Body of pancreas (tissue), 4 donors: ENCODE data around the gene NAT9. TPM values are rescaled to one million over a fixed set of nuclear protein-coding genes. Genes with fewer than 3 reads are reported as not detected.

ENCODE experiments used
- ATAC-seq: fragments of 150-250 bp; one replicate; pipeline ENCODE4 v1.9.1; 2016
- DNase-seq, 4 donors: peaks; one replicate each; pipeline ENCODE4 v3.0.0-alpha.2; 2019
- H3K27ac ChIP-seq, 4 donors: fragments of 200-600 bp; sonication (generic); 1 replicate in 3 of 4; 2 replicates in 1 of 4; pipeline versions ENCODE4 v1.5.1 to v1.6.1; 2016 to 2019; ENCODE audit warnings: mild to moderate bottlenecking in 1 of 4, mixed read lengths in 1 of 4, moderate library complexity in 1 of 4
- H3K27me3 ChIP-seq, 2 donors: fragments of 200-600 bp; sonication (generic); one replicate each; pipeline ENCODE4 v1.6.0; 2016; ENCODE audit warnings: mild to moderate bottlenecking in 1 of 2
- H3K36me3 ChIP-seq, 2 donors: fragments of 200-600 bp; sonication (generic); replicated peaks in 1 of 2; 2 replicates each; pipeline ENCODE4 v1.5.1; 2016; ENCODE audit warnings: low read depth in 2 of 2; ENCODE audit not compliant: insufficient read depth in 1 of 2
- H3K4me1 ChIP-seq: fragments of 200-600 bp; sonication (generic); one replicate; pipeline ENCODE4 v1.6.0; 2016
- H3K4me3 ChIP-seq, 2 donors: fragments of 200-600 bp; sonication (generic); 1 replicate in 1 of 2; 2 replicates in 1 of 2; pipeline ENCODE4 v1.5.1; 2016 to 2019
- H3K9me3 ChIP-seq, 3 donors: fragments of 200-600 bp; sonication (generic); 1 replicate in 2 of 3; 2 replicates in 1 of 3; pipeline ENCODE4 v1.5.1; 2016
- POLR2A ChIP-seq, 3 donors: fragments of 450-650 bp; IDR thresholded peaks; one replicate each; pipeline ENCODE4 v1.6.1; 2016; ENCODE audit warnings: antibody characterized with exemption in 3 of 3, mild to moderate bottlenecking in 2 of 3
- WGBS, 2 donors: methylation state at CpG; one replicate each; pipeline ENCODE4 v1.1.5; 2017; 5-methylcytosine and 5-hydroxymethylcytosine counted together
- intact Hi-C: fragments of 100-400 bp; cut with DNase I; formaldehyde crosslinking; loops from one replicate; pipeline ENCODE4 v1.15.1; 2023
- total RNA-seq, 2 donors: library from RNA; depleted of rRNA; stranded (reverse); fragments of >200 nt; gene quantifications; one replicate each; pipeline ENCODE4 v1.1.0, GENCODE V29; 2016
- TF ChIP-seq, protein P1 (sequence below), 7 experiments: fragments of 450-650 bp in 4 of 7; fragments of 200-600 bp in 3 of 7; sonication (generic) in 3 of 7; IDR thresholded peaks; one replicate each; pipeline ENCODE4 v1.5.1; 2016 to 2019; ENCODE audit warnings: antibody characterized with exemption in 7 of 7

NAT9 gene
- total RNA-seq, 2 donors from 2014 or later: 21.8 to 23.3 TPM

DNA sequence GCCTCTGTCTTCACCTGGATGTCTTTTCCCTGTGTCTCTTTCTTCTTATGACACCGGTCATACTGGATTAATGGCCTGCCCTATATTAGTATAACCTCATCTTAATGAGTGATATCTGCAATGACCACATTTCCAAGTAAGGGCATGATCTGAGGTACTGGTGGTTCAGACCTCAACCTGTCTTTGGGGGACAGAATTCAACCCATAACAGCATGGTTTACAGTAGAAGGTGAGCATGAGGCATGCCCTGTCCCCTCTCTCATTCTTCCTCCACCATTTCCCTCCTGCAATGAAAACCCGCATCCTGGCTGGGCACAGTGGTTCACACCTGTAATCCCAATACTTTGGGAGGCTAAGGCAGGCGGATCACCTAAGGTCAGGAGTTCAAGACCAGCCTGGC is 41.9 kb downstream of the NAT9 start:
- TF ChIP-seq POLR2A (IDR thresholded peaks at IDR 0.05): no peak
- TF ChIP-seq, protein P1, sequence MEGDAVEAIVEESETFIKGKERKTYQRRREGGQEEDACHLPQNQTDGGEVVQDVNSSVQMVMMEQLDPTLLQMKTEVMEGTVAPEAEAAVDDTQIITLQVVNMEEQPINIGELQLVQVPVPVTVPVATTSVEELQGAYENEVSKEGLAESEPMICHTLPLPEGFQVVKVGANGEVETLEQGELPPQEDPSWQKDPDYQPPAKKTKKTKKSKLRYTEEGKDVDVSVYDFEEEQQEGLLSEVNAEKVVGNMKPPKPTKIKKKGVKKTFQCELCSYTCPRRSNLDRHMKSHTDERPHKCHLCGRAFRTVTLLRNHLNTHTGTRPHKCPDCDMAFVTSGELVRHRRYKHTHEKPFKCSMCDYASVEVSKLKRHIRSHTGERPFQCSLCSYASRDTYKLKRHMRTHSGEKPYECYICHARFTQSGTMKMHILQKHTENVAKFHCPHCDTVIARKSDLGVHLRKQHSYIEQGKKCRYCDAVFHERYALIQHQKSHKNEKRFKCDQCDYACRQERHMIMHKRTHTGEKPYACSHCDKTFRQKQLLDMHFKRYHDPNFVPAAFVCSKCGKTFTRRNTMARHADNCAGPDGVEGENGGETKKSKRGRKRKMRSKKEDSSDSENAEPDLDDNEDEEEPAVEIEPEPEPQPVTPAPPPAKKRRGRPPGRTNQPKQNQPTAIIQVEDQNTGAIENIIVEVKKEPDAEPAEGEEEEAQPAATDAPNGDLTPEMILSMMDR (IDR thresholded peaks at IDR 0.05): no peak
- Histone ChIP-seq H3K4me1 (peaks cover 25% of the 10 kb centered on the region), H3K27ac (no peak overlapping the region), H3K9me3 (no peaks in the 10 kb centered on the region), H3K36me3 (no peaks in the 10 kb centered on the region), H3K4me3 (no peak overlapping the region), H3K27me3 (peaks cover 0 to 7% of the 10 kb centered on the region in 2 donors)
- 89 to 99% methylated on average over 3 of the region's 3 CpGs for WGBS, 2 donors
- DNase-seq: no peak
- ATAC-seq: no peak
- intact Hi-C loops: loop anchor here (5.0 kb wide), 1 partner anchor 48 kb away; no protein-coding TSS in a partner anchor

DNA sequence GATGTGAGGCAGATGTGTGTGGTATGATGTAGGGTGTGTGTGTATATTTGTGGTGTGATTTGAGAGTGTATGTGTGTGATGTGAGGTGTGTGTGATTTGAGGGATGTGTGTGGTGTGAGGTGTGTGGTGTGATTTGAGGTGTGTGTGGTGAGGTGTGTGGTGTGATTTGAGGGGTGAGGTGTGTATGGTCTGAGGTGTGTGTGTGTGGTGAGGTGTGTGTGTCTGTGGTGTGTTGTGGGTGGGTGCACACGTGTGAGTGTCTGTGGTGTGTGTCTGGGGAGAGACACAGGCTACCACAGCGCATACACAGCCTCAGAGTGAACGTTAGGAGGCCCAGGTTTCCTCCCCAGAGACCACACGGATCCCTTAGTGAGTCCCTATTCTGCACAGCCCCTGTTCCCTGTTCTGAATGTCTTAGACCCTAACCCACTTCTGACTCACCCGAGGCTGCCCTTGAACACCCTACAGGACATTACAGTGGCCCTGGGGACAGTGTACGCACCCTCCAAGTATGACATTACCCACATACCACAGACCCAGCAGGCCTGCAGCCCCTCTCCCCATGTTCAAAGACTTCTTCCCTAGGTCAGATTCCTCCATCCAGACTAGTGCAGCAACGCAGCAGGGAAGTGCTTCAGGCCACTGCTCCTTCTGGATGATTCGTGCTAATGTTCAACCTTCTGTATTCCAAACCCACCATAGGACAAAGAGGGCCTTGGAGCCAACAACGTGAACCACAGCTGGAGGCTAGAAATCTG is 42.6 kb downstream of the NAT9 start:
- no peaks in the 10 kb centered on the region for H3K9me3 ChIP-seq

DNA sequence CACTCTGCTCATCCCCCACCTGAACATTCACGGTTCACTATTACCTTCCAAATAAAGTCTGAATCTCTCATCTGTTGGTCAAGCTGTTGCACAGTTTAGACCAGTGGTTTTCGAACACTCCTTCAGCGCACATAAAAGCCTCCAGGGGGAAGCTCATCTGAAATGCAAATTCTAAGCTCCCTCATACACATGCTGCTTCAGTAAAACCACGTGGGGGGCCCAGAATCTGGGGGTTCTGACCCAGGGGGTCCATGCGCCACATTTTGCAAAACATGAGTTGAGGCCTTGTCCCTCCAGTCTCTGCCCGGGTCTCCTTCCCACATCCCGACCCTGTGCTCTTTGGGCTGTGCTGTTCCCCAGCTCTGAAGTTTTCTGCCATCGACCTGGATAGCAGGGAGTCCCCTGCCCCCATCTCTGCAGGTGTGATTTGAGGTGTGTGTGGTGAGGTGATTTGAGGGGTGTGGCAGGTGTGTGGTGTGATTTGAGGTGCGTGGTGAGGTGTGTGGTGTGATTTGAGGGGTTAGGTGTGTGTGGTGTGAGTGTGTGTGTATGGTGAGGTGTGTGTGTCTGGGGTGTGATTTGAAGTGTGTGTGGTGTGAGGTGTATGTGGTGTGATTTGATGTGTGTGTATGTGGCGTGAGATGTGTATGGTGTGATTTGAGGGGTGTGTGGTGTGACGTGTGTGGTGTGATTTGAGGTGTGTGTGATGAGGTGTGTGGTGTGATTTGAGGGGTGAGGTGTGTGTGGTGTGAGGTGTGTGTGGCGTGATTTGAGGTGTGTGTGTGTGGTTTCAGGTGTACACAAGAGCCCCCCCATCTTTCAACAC is 43.9 kb downstream of the NAT9 start:
- H3K9me3 ChIP-seq: no peaks in the 10 kb centered on the region

More for the DNA sequence above, 42.6 kb downstream of the NAT9 start:
- no peak for ATAC-seq
- TF ChIP-seq, protein P1 (IDR thresholded peaks at IDR 0.05): no peak
- H3K27ac ChIP-seq: no peak overlapping the region
- H3K4me1 ChIP-seq: peaks cover 25% of the 10 kb centered on the region
- no peak overlapping the region for H3K4me3 ChIP-seq
- H3K36me3 ChIP-seq: no peaks in the 10 kb centered on the region
- DNase-seq: no peak
- 68 to 71% methylated on average over 6 to 9 of the region's 9 CpGs for WGBS, 2 donors
- intact Hi-C loops: loop anchor here (5.0 kb wide), 1 partner anchor 49 kb away; no protein-coding TSS in a partner anchor
- H3K27me3 ChIP-seq: peaks cover 0 to 7% of the 10 kb centered on the region in 2 donors

DNA sequence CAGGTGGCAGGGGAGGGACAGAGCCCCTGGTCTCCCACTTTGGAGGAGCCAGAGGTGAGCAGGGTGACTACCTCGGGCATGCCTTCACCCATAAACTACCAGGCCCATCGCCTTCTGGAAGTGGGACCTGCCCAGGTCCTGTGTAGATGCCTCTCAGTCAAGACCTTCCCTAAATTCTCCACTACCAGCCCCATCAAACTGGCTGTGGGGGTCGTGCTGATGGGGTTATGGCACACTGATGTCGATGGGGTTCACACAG is 44.9 kb downstream of the NAT9 start:
- no peak for ATAC-seq
- 47 to 51% methylated on average over 4 of the region's 4 CpGs for WGBS, 2 donors
- peaks cover 8% of the 10 kb centered on the region for H3K4me1 ChIP-seq
- DNase-seq: no peak
- H3K27me3 ChIP-seq: no peaks in the 10 kb centered on the region
- H3K9me3 ChIP-seq: no peaks in the 10 kb centered on the region
- intact Hi-C loops: loop anchor here (5.0 kb wide), 1 partner anchor 51 kb away; no protein-coding TSS in a partner anchor
- TF ChIP-seq, protein P1 (IDR thresholded peaks at IDR 0.05): no peak
- no peak for TF ChIP-seq POLR2A (IDR thresholded peaks at IDR 0.05)
- no peaks in the 10 kb centered on the region for H3K36me3 ChIP-seq
- no peak overlapping the region for H3K4me3 ChIP-seq
- no peak overlapping the region for H3K27ac ChIP-seq

More for the DNA sequence above, 43.9 kb downstream of the NAT9 start:
- DNase-seq: no peak
- TF ChIP-seq, protein P1 (IDR thresholded peaks at IDR 0.05): no peak
- TF ChIP-seq POLR2A (IDR thresholded peaks at IDR 0.05): no peak
- WGBS, 2 donors: 77 to 79% methylated on average over 12 of the region's 12 CpGs
- Histone ChIP-seq H3K27ac (no peak overlapping the region), H3K4me1 (peaks cover 18% of the 10 kb centered on the region), H3K4me3 (no peak overlapping the region), H3K36me3 (no peaks in the 10 kb centered on the region), H3K27me3 (peaks cover 0 to 2% of the 10 kb centered on the region in 2 donors)
- no peak for ATAC-seq
- intact Hi-C loops: loop anchor here (5.0 kb wide), 1 partner anchor 50 kb away; no protein-coding TSS in a partner anchor
